HuH-7 (cell line): ENCODE data around the gene DNAH12.

Experiments used
- DNase-seq: peaks from one replicate; pipeline ENCODE4 v3.0.0; 2011; ENCODE audit warnings: low spot score

Gene DNAH12

GRCh38 chr3:57544181-57545125 is at the start of gene DNAH12:
Gene DNAH12 (minus strand): TSS chr3:57544344. CDS start chr3:57542870, 1,474 bp downstream.
- DNase-seq: peak; percentile 37

- DNase-seq: no peak
Observed at GRCh38 chr3:57592306-57592705, 48.2 kb upstream of the DNAH12 start.

- DNase-seq: no peak
Observed at GRCh38 chr3:57587905-57588304, 43.8 kb upstream of the DNAH12 start.

GRCh38 chr3:57586778-57587177 is 42.6 kb upstream of the DNAH12 start:
- DNase-seq: no peak

GRCh38 chr3:57583544-57583943 is 39.4 kb upstream of the DNAH12 start:
- DNase-seq: no peak

DNA sequence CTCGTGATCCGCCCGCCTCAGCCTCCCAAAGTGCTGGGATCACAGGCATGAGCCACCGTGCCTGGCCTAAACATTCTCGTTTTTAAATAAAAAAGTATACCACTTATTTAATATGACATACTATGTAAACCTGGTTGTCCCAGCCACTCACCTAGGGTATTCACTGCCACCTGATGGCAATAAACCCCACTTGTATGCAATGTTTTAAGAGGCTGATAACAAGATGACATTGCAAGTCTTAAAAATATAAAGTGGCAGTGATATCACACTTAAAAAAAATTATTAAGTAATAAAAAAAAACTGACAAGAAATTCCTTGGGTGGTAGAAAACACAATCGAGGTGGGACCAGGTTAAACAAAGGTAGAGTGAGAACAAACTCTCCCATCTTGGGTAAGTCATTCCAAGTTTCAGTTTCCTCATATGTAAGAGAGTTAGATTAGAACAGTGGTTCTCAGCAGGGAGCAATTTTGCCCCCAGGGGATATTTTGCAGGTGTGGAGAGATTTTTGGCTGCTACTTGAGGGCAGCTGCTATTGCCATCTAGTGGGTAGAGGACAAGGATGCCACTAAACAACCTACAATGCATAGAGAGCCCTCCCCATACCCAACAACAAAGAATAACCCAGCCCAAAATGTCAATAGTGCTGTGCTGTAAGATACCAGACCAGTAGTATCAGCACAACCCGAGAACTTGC is 38.5 kb upstream of the DNAH12 start:
- DNase-seq: no peak

- DNase-seq: no peak
Observed at GRCh38 chr3:57577801-57578200, 33.7 kb upstream of the DNAH12 start.

- DNase-seq: no peak
Observed at GRCh38 chr3:57575966-57576626, 32.0 kb upstream of the DNAH12 start.

DNA sequence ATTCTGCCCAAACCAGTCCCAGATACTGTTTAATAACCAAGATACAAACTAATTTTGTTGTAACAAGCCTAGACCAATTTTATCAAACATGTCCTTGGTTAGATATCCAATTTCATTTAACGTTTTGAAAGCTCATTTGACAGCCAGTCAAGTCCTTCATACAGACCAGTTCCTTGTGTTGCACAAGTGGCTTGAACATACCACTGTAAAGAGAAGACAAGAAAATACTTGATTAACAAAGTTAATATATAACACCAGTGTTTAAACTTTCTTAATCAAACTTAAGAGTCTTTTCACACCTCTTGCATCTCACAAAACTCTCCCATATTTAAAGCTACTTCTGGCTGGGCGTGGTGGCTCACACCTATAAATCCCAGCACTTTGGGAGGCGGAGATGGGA is 28.0 kb upstream of the DNAH12 start:
- DNase-seq: no peak

- no peak for DNase-seq
Observed at GRCh38 chr3:57570878-57571277, 26.7 kb upstream of the DNAH12 start.

GRCh38 chr3:57569859-57570450 is 25.8 kb upstream of the DNAH12 start:
- DNase-seq: no peak

- no peak for DNase-seq
Observed at GRCh38 chr3:57559526-57559925, 15.4 kb upstream of the DNAH12 start.

DNA sequence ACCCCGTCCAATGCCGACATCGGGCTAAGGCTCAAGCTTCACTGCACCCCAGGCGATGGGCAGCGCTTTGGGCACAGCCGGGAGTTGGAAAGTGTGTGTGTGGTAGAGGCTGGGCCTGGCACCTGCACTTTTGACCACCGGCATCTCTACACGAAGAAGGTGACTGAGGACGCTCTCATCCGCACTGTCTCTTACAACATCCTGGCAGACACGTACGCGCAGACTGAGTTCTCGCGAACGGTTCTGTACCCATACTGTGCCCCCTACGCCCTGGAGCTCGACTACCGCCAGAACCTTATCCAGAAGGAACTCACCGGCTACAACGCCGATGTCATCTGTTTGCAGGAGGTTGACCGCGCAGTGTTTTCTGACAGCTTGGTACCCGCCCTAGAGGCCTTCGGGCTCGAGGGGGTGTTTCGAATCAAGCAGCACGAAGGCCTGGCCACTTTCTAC is 13.0 kb upstream of the DNAH12 start:
- peak; percentile 12 for DNase-seq

- no peak for DNase-seq
Observed at GRCh38 chr3:57556459-57557084, 12.4 kb upstream of the DNAH12 start.

GRCh38 chr3:57555738-57556458 is 11.8 kb upstream of the DNAH12 start, which contains the start of gene PDE12:
Gene PDE12 (plus strand): TSS chr3:57556274. CDS start chr3:57556380, 106 bp downstream.
- peak; percentile 47 for DNase-seq

GRCh38 chr3:57555306-57555705 is 11.2 kb upstream of the DNAH12 start:
- DNase-seq: no peak

GRCh38 chr3:57546616-57547015 is 2.5 kb upstream of the DNAH12 start:
- no peak for DNase-seq

DNA sequence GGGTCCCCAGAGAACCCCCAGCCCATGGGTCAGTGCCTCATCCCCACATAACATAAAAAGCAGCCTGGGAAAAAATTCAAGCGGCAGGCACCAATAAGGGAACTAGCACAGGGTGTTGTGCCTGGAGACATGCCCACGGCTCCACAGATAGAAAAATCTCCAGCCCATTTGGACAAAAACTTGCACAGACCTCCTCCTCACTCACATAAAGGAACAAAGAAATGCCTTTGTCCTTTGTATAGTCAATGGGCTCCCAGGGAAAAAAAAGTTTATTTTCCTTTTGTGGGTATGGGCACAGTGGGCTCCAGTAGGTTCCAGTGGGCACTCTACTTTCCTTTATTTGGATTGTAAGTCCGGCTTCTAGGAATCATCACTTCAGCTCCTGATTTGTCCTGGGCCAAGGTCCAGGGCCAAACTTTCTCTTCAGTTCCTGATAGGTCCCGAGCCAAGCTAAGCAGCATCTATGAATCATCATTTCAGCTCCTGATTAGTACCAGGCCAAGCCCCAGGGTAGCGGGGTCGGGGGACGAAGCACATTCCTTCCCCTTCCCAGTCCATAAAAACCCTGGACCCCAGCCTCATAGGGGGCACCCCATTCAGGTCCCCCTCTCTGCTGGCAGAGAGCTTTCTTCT is 1.6 kb upstream of the DNAH12 start:
- no peak for DNase-seq

- no peak for DNase-seq
Observed at GRCh38 chr3:57538465-57538864, 5.7 kb downstream of the DNAH12 start.

- DNase-seq: no peak
Observed at GRCh38 chr3:57530071-57530608, 14.0 kb downstream of the DNAH12 start.
